HEK293 (cell line): Measurements from ENCODE around the gene AMBRA1.
A peak's percentile ranks its signal among the peaks of the same experiment; 100 is the strongest.

Experiments
- KLF16 ChIP-seq: fragments of 450-650 bp; formaldehyde crosslinking; IDR thresholded peaks from 2 replicates; pipeline ENCODE4 v1.5.1; 2017; ENCODE audit warnings: missing biosample characterization, missing genetic modification characterization
- KLF8 ChIP-seq: fragments of 450-650 bp; formaldehyde crosslinking; IDR thresholded peaks from 2 replicates; pipeline ENCODE4 v1.5.1; 2016; ENCODE audit warnings: missing biosample characterization, missing genetic modification characterization
- KLF9 ChIP-seq: fragments of 450-650 bp; formaldehyde crosslinking; IDR thresholded peaks from 2 replicates; pipeline ENCODE4 v1.5.1; 2016; ENCODE audit warnings: missing biosample characterization, missing genetic modification characterization, low read depth
- OVOL3 ChIP-seq: fragments of 450-650 bp; formaldehyde crosslinking; IDR thresholded peaks from 2 replicates; pipeline ENCODE4 v1.5.1; 2016; ENCODE audit warnings: missing biosample characterization, missing genetic modification characterization
- SCRT2 ChIP-seq: fragments of 450-650 bp; formaldehyde crosslinking; IDR thresholded peaks from 2 replicates; pipeline ENCODE4 v1.5.1; 2016; ENCODE audit warnings: missing biosample characterization, missing genetic modification characterization
- TCF7L2 ChIP-seq: IDR thresholded peaks from 2 replicates; pipeline ENCODE4 v1.6.1; 2011; ENCODE audit warnings: low read depth, mild to moderate bottlenecking, inconsistent platforms, low read length, moderate library complexity, borderline replicate concordance
- ZBTB48 ChIP-seq: fragments of 450-650 bp; formaldehyde crosslinking; IDR thresholded peaks from 2 replicates; pipeline ENCODE4 v1.5.1; 2016; ENCODE audit warnings: missing biosample characterization, missing genetic modification characterization
- ZNF10 ChIP-seq: fragments of 450-650 bp; formaldehyde crosslinking; IDR thresholded peaks from 2 replicates; pipeline ENCODE4 v1.5.1; 2017; ENCODE audit warnings: missing biosample characterization, missing genetic modification characterization
- ZNF112 ChIP-seq: fragments of 450-650 bp; formaldehyde crosslinking; IDR thresholded peaks from 2 replicates; pipeline ENCODE4 v1.5.0; 2017; ENCODE audit warnings: missing biosample characterization, missing genetic modification characterization
- ZNF114 ChIP-seq: fragments of 450-650 bp; formaldehyde crosslinking; IDR thresholded peaks from 2 replicates; pipeline ENCODE4 v1.5.0; 2017; ENCODE audit warnings: missing biosample characterization, missing genetic modification characterization
- ZNF146 ChIP-seq: fragments of 450-650 bp; formaldehyde crosslinking; IDR thresholded peaks from 2 replicates; pipeline ENCODE4 v1.5.1; 2016; ENCODE audit warnings: missing biosample characterization, missing genetic modification characterization
- ZNF23 ChIP-seq: fragments of 450-650 bp; formaldehyde crosslinking; IDR thresholded peaks from 2 replicates; pipeline ENCODE4 v1.5.1; 2016; ENCODE audit warnings: missing biosample characterization, missing genetic modification characterization, borderline replicate concordance
- ZNF341 ChIP-seq: fragments of 450-650 bp; formaldehyde crosslinking; IDR thresholded peaks from 2 replicates; pipeline ENCODE4; 2016; ENCODE audit warnings: low read depth, missing biosample characterization, missing genetic modification characterization
- ZNF394 ChIP-seq: fragments of 450-650 bp; formaldehyde crosslinking; IDR thresholded peaks from 2 replicates; pipeline ENCODE4 v1.5.1; 2016; ENCODE audit warnings: missing biosample characterization, missing genetic modification characterization, mild to moderate bottlenecking, moderate library complexity, borderline replicate concordance
- ZNF510 ChIP-seq: fragments of 450-650 bp; formaldehyde crosslinking; IDR thresholded peaks from 2 replicates; pipeline ENCODE4 v1.5.1; 2018; ENCODE audit warnings: mild to moderate bottlenecking, missing genetic modification characterization, missing biosample characterization; ENCODE audit not compliant: insufficient replicate concordance
- ZNF555 ChIP-seq: fragments of 450-650 bp; formaldehyde crosslinking; conservative IDR thresholded peaks from 2 replicates; pipeline ENCODE4 v1.5.1; 2017; ENCODE audit warnings: missing biosample characterization, mild to moderate bottlenecking, missing genetic modification characterization, inconsistent platforms
- ZNF558 ChIP-seq: fragments of 450-650 bp; formaldehyde crosslinking; IDR thresholded peaks from 2 replicates; pipeline ENCODE4 v1.5.1; 2016; ENCODE audit warnings: missing biosample characterization, missing genetic modification characterization
- ZNF626 ChIP-seq: fragments of 450-650 bp; sonication (Bioruptor Pico); formaldehyde crosslinking; IDR thresholded peaks from 2 replicates; pipeline ENCODE4 v1.5.1; 2018; ENCODE audit warnings: missing biosample characterization, missing genetic modification characterization, inconsistent platforms
- ZNF777 ChIP-seq: fragments of 450-650 bp; formaldehyde crosslinking; IDR thresholded peaks from 2 replicates; pipeline ENCODE4 v1.5.1; 2017; ENCODE audit warnings: missing biosample characterization, missing genetic modification characterization, borderline replicate concordance
- ZNF837 ChIP-seq: fragments of 450-650 bp; formaldehyde crosslinking; IDR thresholded peaks from 2 replicates; pipeline ENCODE4 v1.5.1; 2016; ENCODE audit warnings: missing biosample characterization, missing genetic modification characterization
- ZSCAN23 ChIP-seq: fragments of 450-650 bp; formaldehyde crosslinking; IDR thresholded peaks from 2 replicates; pipeline ENCODE4 v1.5.1; 2016; ENCODE audit warnings: missing biosample characterization, missing genetic modification characterization
- TF ChIP-seq, protein P1 (sequence below): fragments of 450-650 bp; formaldehyde crosslinking; IDR thresholded peaks from 2 replicates; pipeline ENCODE4 v1.5.1; 2016; ENCODE audit warnings: missing biosample characterization, missing genetic modification characterization
- TF ChIP-seq, protein P2 (sequence below): fragments of 450-650 bp; formaldehyde crosslinking; IDR thresholded peaks from 2 replicates; pipeline ENCODE4 v1.5.1; 2016; ENCODE audit warnings: missing biosample characterization, missing genetic modification characterization, borderline replicate concordance
- TF ChIP-seq, protein P3 (sequence below): sonication (generic); formaldehyde crosslinking; IDR thresholded peaks from 2 replicates; pipeline ENCODE4 v1.8.1; 2022; ENCODE audit warnings: mild to moderate bottlenecking, moderate library complexity, missing genetic modification reagents
- TF ChIP-seq, protein P4 (sequence below): fragments of 450-650 bp; IDR thresholded peaks from 2 replicates; pipeline ENCODE4 v1.5.1; 2018; ENCODE audit warnings: missing biosample characterization, mild to moderate bottlenecking, missing genetic modification characterization
- TF ChIP-seq, protein P5 (sequence below): fragments of 450-650 bp; formaldehyde crosslinking; IDR thresholded peaks from 2 replicates; pipeline ENCODE4 v1.5.1; 2017; ENCODE audit warnings: missing biosample characterization, missing genetic modification characterization

The AMBRA1 gene

DNA sequence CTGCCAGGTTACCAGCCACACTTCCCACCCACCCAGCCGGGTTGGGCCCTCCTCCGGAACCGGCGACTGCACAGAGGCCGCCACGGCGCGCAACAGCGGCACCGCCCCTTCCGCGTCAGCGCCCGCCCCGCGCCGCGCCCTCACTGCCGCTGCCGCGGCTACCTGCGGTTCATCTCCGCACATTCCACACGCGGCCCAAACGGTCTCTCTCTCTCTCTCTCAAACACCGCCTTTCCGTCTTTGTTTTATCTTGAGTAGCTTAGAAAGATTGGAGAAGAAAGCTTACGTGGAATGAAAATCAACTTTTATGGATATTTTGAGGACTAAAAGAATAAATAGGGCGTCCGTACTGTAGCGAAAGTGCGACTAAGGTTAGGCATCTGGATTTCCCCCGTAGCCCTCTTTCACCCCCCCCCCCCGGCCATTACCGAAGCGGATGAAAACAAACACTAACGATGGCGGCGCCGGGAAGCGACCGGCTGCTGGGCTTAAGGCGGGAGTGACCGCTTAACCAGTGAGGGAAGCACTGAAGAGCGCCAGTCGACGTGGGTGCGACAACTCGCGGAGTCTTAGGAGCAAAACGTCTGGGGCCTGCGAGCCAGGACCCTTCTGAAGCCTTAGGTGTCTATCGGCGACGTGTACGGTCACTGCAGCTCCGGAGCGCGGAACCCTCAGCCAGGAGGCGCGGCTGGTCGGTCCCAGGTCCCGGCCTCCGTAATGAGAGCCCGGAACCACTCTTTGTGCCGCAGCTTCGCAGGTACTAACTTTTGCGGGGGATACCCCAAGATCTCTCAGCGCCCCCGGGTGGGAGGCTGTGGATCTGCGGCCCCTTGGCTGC lies 23.5 kb upstream of the AMBRA1 start, which contains the start of the genes ATG13 and HARBI1 (continued):
- TF ChIP-seq, protein P1, sequence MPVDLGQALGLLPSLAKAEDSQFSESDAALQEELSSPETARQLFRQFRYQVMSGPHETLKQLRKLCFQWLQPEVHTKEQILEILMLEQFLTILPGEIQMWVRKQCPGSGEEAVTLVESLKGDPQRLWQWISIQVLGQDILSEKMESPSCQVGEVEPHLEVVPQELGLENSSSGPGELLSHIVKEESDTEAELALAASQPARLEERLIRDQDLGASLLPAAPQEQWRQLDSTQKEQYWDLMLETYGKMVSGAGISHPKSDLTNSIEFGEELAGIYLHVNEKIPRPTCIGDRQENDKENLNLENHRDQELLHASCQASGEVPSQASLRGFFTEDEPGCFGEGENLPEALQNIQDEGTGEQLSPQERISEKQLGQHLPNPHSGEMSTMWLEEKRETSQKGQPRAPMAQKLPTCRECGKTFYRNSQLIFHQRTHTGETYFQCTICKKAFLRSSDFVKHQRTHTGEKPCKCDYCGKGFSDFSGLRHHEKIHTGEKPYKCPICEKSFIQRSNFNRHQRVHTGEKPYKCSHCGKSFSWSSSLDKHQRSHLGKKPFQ (tag by site-specific recombination) = no peak
- TF ChIP-seq ZSCAN23 (tag by site-specific recombination) (no peak), ZNF510 (tag by site-specific recombination) (peak; percentile 52), ZNF837 (tag by site-specific recombination) (no peak), KLF9 (tag by site-specific recombination) (peak; percentile 84), OVOL3 (tag by site-specific recombination) (no peak; the same call in 1 of the 2 replicates), ZNF626 (tag by site-specific recombination) (no peak), ZNF555 (tag by site-specific recombination) (no peak), KLF8 (peak; percentile 95), ZNF23 (no peak), ZNF114 (tag by site-specific recombination) (no peak), ZNF146 (tag by site-specific recombination) (peak; percentile 12; the same call in 1 of the 2 replicates), ZNF777 (tag by site-specific recombination) (no peak), ZNF394 (tag by site-specific recombination) (0 out of 2 replicates have a peak, but pooled peaks have one; percentile 23), ZNF341 (tag by site-specific recombination) (no peak), KLF16 (tag by site-specific recombination) (peak; percentile 76; the same call in 1 of the 2 replicates), ZNF558 (tag by site-specific recombination) (no peak), ZNF112 (no peak), TCF7L2 (no peak), SCRT2 (tag by site-specific recombination) (peak; percentile 84), ZNF10 (tag by site-specific recombination) (peak; percentile 68; the same call in 1 of the 2 replicates), ZBTB48 (tag by site-specific recombination) (no peak)
- TF ChIP-seq, protein P2, sequence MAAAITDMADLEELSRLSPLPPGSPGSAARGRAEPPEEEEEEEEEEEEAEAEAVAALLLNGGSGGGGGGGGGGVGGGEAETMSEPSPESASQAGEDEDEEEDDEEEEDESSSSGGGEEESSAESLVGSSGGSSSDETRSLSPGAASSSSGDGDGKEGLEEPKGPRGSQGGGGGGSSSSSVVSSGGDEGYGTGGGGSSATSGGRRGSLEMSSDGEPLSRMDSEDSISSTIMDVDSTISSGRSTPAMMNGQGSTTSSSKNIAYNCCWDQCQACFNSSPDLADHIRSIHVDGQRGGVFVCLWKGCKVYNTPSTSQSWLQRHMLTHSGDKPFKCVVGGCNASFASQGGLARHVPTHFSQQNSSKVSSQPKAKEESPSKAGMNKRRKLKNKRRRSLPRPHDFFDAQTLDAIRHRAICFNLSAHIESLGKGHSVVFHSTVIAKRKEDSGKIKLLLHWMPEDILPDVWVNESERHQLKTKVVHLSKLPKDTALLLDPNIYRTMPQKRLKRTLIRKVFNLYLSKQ (tag by site-specific recombination) = no peak
- TF ChIP-seq, protein P3, sequence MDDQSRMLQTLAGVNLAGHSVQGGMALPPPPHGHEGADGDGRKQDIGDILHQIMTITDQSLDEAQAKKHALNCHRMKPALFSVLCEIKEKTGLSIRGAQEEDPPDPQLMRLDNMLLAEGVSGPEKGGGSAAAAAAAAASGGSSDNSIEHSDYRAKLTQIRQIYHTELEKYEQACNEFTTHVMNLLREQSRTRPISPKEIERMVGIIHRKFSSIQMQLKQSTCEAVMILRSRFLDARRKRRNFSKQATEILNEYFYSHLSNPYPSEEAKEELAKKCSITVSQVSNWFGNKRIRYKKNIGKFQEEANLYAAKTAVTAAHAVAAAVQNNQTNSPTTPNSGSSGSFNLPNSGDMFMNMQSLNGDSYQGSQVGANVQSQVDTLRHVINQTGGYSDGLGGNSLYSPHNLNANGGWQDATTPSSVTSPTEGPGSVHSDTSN = no peak
- TF ChIP-seq, protein P4, sequence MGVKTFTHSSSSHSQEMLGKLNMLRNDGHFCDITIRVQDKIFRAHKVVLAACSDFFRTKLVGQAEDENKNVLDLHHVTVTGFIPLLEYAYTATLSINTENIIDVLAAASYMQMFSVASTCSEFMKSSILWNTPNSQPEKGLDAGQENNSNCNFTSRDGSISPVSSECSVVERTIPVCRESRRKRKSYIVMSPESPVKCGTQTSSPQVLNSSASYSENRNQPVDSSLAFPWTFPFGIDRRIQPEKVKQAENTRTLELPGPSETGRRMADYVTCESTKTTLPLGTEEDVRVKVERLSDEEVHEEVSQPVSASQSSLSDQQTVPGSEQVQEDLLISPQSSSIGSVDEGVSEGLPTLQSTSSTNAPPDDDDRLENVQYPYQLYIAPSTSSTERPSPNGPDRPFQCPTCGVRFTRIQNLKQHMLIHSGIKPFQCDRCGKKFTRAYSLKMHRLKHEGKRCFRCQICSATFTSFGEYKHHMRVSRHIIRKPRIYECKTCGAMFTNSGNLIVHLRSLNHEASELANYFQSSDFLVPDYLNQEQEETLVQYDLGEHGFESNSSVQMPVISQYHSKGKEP (tag by site-specific recombination) = no peak
- TF ChIP-seq, protein P5, sequence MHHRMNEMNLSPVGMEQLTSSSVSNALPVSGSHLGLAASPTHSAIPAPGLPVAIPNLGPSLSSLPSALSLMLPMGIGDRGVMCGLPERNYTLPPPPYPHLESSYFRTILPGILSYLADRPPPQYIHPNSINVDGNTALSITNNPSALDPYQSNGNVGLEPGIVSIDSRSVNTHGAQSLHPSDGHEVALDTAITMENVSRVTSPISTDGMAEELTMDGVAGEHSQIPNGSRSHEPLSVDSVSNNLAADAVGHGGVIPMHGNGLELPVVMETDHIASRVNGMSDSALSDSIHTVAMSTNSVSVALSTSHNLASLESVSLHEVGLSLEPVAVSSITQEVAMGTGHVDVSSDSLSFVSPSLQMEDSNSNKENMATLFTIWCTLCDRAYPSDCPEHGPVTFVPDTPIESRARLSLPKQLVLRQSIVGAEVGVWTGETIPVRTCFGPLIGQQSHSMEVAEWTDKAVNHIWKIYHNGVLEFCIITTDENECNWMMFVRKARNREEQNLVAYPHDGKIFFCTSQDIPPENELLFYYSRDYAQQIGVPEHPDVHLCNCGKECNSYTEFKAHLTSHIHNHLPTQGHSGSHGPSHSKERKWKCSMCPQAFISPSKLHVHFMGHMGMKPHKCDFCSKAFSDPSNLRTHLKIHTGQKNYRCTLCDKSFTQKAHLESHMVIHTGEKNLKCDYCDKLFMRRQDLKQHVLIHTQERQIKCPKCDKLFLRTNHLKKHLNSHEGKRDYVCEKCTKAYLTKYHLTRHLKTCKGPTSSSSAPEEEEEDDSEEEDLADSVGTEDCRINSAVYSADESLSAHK (tag by site-specific recombination) = peak; percentile 10; the same call in 1 of the 2 replicates
- TF ChIP-seq, all 188 proteins: peak for 53
